Stomach (tissue), 9 donors: Measurements from ENCODE around the gene UBTD1. TPM values are rescaled to one million over a fixed set of nuclear protein-coding genes. Genes with fewer than 3 reads are reported as not detected.
"Not testable (repeated sequence)": the region's sequence is repeated elsewhere in the genome, so short reads cannot be mapped to it uniquely, and the experiment has no call there.

Source experiments
- DNase-seq, 2 donors: peaks; one replicate each; pipeline versions ENCODE4 v3.0.0 to v3.0.0-alpha.2; 2013 to 2019
- H3K27ac ChIP-seq, 5 donors: fragments of 200-600 bp in 4 of 5; sonication (generic) in 4 of 5; one replicate each; pipeline ENCODE4 v1.5.1; 2013 to 2019; ENCODE audit warnings: mild to moderate bottlenecking in 1 of 5, moderate library complexity in 1 of 5
- H3K27me3 ChIP-seq, 3 donors: fragments of 200-600 bp; sonication (generic); one replicate each; pipeline ENCODE4 v1.5.1; 2017 to 2019; ENCODE audit warnings: mixed run types in 1 of 3
- H3K36me3 ChIP-seq, 4 donors: fragments of 200-600 bp; sonication (generic); 1 replicate in 3 of 4; 2 replicates in 1 of 4; pipeline ENCODE4 v1.5.1; 2016 to 2019
- H3K4me1 ChIP-seq, 4 donors: fragments of 200-600 bp; sonication (generic); one replicate each; pipeline ENCODE4 v1.5.1; 2016 to 2019
- H3K4me3 ChIP-seq, 4 donors: fragments of 200-600 bp; sonication (generic) in 3 of 4; one replicate each; pipeline ENCODE4 v1.5.1; 2016 to 2019; ENCODE audit warnings: mild to moderate bottlenecking in 1 of 4
- H3K9me3 ChIP-seq, 4 donors: fragments of 200-600 bp; sonication (generic); one replicate each; pipeline ENCODE4 v1.5.1; 2016 to 2019
- CTCF ChIP-seq, 7 experiments: fragments of 450-650 bp in 4 of 7; fragments of 200-600 bp in 3 of 7; sonication (generic) in 3 of 7; IDR thresholded peaks; one replicate each; pipeline ENCODE4 v1.5.1; 2016 to 2019; ENCODE audit warnings: antibody characterized with exemption in 7 of 7, control low read depth in 2 of 7, mild to moderate bottlenecking in 1 of 7
- EP300 ChIP-seq: sonication (generic); formaldehyde crosslinking; IDR thresholded peaks from one replicate; pipeline ENCODE4 v1.6.1; 2017; ENCODE audit warnings: antibody characterized with exemption
- POLR2A ChIP-seq, 4 donors: fragments of 450-650 bp; IDR thresholded peaks; one replicate each; pipeline ENCODE4 v1.6.1; 2016; ENCODE audit warnings: antibody characterized with exemption in 4 of 4, control low read depth in 2 of 4, mild to moderate bottlenecking in 1 of 4, moderate library complexity in 1 of 4
- POLR2AphosphoS5 ChIP-seq, 3 donors: sonication (generic); formaldehyde crosslinking; IDR thresholded peaks; one replicate each; pipeline ENCODE4 v1.6.1; 2016; ENCODE audit warnings: antibody characterized with exemption in 3 of 3
- WGBS, 5 donors: extraction: QIAGEN DNeasy Blood & Tissue Kit in 3 of 5; methylation state at CpG; one replicate each; pipeline versions ENCODE4 v1.1.5 to v1.1.7; 2013 to 2018; 5-methylcytosine and 5-hydroxymethylcytosine counted together
- intact Hi-C: fragments of 100-400 bp; cut with DNase I; formaldehyde crosslinking; loops from one replicate; pipeline ENCODE4 v1.15.1; 2023; ENCODE audit warnings: low total_unique reads
- polyA plus RNA-seq, 3 donors: library from polyadenylated mRNA; stranded (reverse); fragments of 200-250 nt; gene quantifications; one replicate each; pipeline ENCODE4 v1.2.3, GENCODE V29; 2013
- total RNA-seq, 5 donors: library from RNA; depleted of rRNA; stranded (reverse); fragments of >200 nt; gene quantifications; one replicate each; pipeline versions ENCODE4 v1.1.0 to v1.2.3, GENCODE V29; 2014 to 2016
- donor health status: healthy with polysubstance abuse.
- donor health status: Bipolar disorder and iron deficiency.
- donor health status: healthy.

The UBTD1 gene
- total and polyA plus RNA-seq, 8 donors = 1.3 to 22.9 (median 8.1) TPM

- H3K9me3 ChIP-seq = no peaks in the 10 kb centered on the region
- H3K27ac ChIP-seq = no peak overlapping the region
- DNase-seq = no peak
- H3K36me3 ChIP-seq = no peaks in the 10 kb centered on the region
- 92 to 95% (median 94%) methylated on average over 8 of the region's 8 CpGs for WGBS, 5 donors
- H3K27me3 ChIP-seq = no peaks in the 10 kb centered on the region
- TF ChIP-seq POLR2AphosphoS5 (IDR thresholded peaks at IDR 0.05) (no peak), CTCF (IDR thresholded peaks at IDR 0.05) (no peak), POLR2A (IDR thresholded peaks at IDR 0.05) (no peak), EP300 (no peak)
- peaks cover 6 to 15% (median 9%) of the 10 kb centered on the region in 4 donors for H3K4me1 ChIP-seq
- H3K4me3 ChIP-seq = no peak overlapping the region
- intact Hi-C loops = no loop called here
Observed at GRCh38 chr10:97522937-97523336, 24.2 kb downstream of the UBTD1 start.

GRCh38 chr10:97525086-97525485 lies 26.4 kb downstream of the UBTD1 start:
- Histone ChIP-seq H3K9me3 (no peaks in the 10 kb centered on the region), H3K4me1 (peaks cover 0 to 6% (median 2%) of the 10 kb centered on the region in 4 donors), H3K36me3 (no peaks in the 10 kb centered on the region), H3K27ac (no peak overlapping the region), H3K4me3 (no peak overlapping the region), H3K27me3 (no peaks in the 10 kb centered on the region)
- WGBS, 5 donors = 91 to 95% (median 94%) methylated on average over 5 of the region's 5 CpGs
- TF ChIP-seq POLR2AphosphoS5 (IDR thresholded peaks at IDR 0.05) = no peak
- TF ChIP-seq CTCF (IDR thresholded peaks at IDR 0.05) = no peak
- DNase-seq = no peak
- intact Hi-C loops = no loop called here

- H3K27me3 ChIP-seq = no peaks in the 10 kb centered on the region
- TF ChIP-seq EP300 = no peak
- TF ChIP-seq POLR2A (IDR thresholded peaks at IDR 0.05) = no peak
- no peak for TF ChIP-seq CTCF (IDR thresholded peaks at IDR 0.05)
- TF ChIP-seq POLR2AphosphoS5 (IDR thresholded peaks at IDR 0.05) = no peak
- H3K4me1 ChIP-seq = peaks cover 0 to 5% (median 1%) of the 10 kb centered on the region in 4 donors
- no peaks in the 10 kb centered on the region for H3K36me3 ChIP-seq
- no peak for DNase-seq
- H3K27ac ChIP-seq = no peak overlapping the region
- H3K9me3 ChIP-seq = no peaks in the 10 kb centered on the region
- intact Hi-C loops = no loop called here
- no peak overlapping the region for H3K4me3 ChIP-seq
- 65 to 88% (median 75%) methylated on average over 1 of the region's 1 CpG for WGBS, 5 donors
Observed at GRCh38 chr10:97525683-97526110, 27.0 kb downstream of the UBTD1 start.

GRCh38 chr10:97528876-97529275 lies 30.2 kb downstream of the UBTD1 start:
- intact Hi-C loops, H3K27ac ChIP-seq, H3K4me1 ChIP-seq, H3K9me3 ChIP-seq, H3K27me3 ChIP-seq, H3K36me3 ChIP-seq, H3K4me3 ChIP-seq, DNase-seq: not testable (repeated sequence)
- WGBS, 5 donors = 94 to 100% (median 98%) methylated on average over 11 to 25 of the region's 29 CpGs; no CpG with 5 or more reads in 1 of the 5 donors

GRCh38 chr10:97529685-97530465 lies 31.2 kb downstream of the UBTD1 start:
- no peaks in the 10 kb centered on the region for H3K4me1 ChIP-seq
- H3K36me3 ChIP-seq = no peaks in the 10 kb centered on the region
- DNase-seq = no peak
- H3K27me3 ChIP-seq = no peaks in the 10 kb centered on the region
- no peaks in the 10 kb centered on the region for H3K9me3 ChIP-seq
- 77 to 85% (median 82%) methylated on average over 11 to 14 of the region's 14 CpGs for WGBS, 5 donors
- no peak overlapping the region for H3K4me3 ChIP-seq
- H3K27ac ChIP-seq = no peak overlapping the region
- no peak for TF ChIP-seq POLR2AphosphoS5 (IDR thresholded peaks at IDR 0.05)
- no peak for TF ChIP-seq EP300
- no peak for TF ChIP-seq CTCF (IDR thresholded peaks at IDR 0.05)
- TF ChIP-seq POLR2A (IDR thresholded peaks at IDR 0.05) = no peak
- intact Hi-C loops = no loop called here
